Stimulated activated CD8-positive, alpha-beta memory T cell treated with anti-CD3 and anti-CD28 coated beads, Interleukin-12 subunit alpha, Interleukin-12 subunit beta, amount 100 ng/mL, for 4 hours (primary cell): ENCODE measurements around the gene SH3BP5.
A peak's percentile ranks its signal among the peaks of the same experiment; 100 is the strongest.

Experiments used
- DNase-seq: peaks from one replicate; pipeline ENCODE4 v3.0.0-alpha.2; 2020; ENCODE audit warnings: low read depth

SH3BP5 gene

DNA sequence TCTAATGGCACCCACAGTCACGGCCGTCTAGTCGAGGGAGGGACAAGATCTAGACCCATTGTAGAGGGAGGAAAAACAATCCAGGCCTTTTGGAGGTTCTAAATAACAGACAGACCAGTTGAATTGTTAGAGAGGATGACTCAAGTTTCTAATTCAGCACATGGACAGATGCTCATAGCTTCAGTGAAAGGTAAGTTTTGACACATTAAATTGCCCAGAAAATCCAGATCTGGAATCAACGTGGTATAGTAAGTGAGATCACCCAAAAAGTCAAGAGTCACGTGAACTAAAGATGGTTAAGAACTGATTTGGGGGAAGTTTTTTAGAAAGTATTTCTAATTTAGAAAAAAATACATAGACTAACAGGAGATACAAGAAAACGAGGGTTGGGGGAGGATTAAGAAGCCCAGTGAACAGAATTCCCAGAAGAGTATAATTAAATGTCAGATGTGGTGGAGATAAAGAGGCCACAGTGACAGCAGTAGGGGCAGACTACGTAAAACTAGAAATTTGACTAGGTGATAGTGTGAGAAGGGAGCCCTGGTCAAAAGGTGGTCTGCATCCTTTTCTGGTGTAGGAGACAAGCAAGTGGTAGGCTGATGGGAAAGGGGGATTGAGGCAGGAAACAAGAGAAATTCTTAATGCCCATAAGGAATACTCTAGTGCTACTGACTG, 79.2 kb downstream of the SH3BP5 start:
- DNase-seq = no peak

DNA sequence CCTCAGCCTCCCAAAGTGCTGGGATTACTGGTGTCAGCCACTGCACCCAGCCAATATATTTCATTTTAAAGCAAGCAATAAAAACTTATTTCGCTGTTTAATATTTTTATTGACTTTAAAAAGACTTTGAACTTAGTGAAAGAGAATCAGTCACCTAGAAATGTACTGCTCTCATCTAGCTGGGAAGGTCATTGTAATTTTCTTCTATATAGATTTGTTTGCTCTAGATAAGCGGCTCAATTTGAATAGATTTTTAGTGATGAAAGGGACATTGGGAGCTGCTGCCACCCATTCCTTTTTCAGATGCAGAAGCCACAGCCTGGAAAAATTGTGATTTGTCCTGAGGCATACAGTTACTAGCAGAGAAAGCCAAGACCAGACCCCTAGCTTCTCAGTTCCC, 86.2 kb downstream of the SH3BP5 start:
- DNase-seq = no peak

DNA sequence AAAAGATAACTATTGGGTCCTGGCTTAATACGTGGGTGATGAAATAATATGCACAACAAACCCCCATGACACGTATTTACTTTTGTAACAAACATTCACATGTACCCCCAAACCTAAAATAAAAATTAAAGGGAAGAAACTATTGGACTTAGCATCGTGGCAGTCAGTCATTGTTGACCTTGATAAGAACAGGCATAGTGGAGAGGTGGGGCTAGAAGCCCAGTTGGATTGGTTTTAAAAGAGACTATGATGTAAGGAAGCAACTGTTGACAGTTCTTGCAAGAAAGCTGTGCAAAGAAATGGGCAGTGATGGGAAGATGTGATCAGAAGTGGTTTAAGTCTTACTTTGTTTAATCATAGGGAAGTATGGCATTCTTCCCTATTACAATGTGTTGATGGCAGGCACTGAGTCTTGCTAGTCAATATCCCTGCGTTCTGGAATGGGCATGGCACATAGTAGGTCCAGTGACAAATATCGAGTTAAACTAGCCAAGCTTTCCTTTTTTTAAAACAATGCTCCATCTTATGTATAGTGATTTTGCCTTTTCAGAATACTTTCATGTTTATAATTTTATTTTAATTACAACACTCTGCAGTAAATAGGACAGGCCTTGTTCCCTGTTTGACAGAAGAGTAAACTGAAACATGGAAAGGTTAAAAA, 88.4 kb downstream of the SH3BP5 start:
- DNase-seq = no peak

DNA sequence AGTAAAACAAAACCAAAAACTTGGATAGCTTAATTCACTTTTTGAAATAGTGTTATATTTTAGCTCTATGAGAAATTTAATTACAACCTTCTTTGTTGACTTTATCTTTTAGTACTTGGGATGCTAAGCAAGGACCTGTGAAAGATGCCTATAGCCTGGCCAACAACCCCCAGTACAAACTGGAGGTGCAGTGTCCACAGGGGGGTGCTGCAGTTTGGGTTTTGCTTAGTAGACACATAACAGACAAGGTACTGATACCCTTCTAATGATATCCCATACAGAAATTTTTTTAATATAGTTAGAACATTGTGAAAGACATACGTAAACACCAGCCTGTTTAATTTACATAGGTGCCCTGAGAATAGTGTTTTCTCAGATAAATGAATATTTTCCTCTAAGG, 91.0 kb downstream of the SH3BP5 start:
- no peak for DNase-seq

DNA sequence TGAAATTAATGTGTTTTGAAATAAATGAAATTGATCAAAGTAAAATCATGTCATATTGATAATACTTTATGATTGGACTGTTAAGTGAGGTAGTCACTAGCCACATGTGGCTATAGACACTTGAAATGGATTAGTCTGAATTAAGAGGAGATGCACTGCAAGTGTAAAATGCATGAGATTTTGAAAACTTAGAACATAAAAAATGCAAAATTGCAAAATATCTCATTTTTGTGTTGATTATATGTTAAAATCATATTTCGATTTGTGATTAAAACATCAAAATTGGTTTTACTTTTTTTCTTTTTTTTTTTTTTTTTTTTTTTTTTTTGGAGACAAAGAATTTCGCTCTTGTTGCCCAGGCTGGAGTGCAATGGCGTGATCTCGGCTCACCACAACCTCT, 103.1 kb downstream of the SH3BP5 start:
- DNase-seq = no peak

DNA sequence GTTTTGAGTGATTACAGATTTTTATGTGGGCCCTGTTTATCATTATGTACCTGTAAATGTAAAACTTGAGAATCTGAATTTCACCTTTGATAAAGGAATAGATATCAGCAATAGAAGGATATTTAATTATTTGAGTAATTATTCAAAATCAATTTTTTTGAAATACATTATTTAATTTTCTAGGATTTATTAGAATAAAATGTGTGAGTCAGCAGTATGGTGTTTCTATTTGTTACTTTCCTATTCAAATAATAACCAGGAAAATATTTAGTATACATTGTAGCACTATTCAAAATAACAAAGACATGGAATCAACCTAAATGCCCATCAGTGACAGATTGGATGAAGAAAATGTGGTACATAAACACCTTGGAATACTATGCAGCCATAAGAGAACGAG, 104.2 kb downstream of the SH3BP5 start:
- DNase-seq = no peak

DNA sequence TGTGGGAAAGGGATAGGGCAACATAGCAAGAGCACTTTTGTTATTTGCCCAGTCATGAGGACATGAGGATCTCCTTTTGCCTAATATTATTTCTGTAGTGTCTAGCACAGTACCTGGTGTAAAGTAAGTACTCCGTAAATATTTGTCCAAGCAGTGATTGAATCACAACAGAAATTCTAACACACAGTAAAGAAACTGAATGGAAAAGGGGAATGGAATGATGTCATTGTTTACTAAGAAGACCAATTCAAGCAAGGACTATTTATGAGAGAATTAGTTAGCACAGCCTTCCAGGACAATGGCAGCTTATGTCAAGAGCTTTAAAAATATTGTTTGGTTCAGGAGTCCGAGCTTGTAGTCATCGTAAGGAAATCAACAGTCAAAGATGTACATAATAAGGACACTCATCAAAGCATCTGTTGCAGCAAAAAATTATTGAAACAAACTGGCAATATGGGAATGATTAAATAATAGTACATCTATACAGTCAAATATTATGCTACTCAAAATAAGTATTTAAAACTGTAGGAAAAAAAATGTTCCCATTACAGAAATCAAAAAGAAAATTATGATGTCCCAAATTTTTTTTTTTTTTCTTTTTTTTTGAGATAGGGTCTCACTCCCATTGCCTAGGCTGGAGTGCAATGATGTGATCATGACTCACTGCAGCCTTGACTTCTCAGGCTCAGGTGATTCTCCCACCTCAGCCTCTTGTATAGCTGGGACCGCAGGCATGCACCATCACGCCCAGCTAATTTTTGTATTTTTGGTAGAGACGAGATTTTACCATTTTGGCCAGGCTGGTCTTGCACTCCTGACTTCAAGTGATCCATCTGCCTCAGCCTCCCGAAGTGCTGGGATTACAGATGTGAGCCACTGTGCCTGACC, 108.5 kb downstream of the SH3BP5 start:
- no peak for DNase-seq

DNA sequence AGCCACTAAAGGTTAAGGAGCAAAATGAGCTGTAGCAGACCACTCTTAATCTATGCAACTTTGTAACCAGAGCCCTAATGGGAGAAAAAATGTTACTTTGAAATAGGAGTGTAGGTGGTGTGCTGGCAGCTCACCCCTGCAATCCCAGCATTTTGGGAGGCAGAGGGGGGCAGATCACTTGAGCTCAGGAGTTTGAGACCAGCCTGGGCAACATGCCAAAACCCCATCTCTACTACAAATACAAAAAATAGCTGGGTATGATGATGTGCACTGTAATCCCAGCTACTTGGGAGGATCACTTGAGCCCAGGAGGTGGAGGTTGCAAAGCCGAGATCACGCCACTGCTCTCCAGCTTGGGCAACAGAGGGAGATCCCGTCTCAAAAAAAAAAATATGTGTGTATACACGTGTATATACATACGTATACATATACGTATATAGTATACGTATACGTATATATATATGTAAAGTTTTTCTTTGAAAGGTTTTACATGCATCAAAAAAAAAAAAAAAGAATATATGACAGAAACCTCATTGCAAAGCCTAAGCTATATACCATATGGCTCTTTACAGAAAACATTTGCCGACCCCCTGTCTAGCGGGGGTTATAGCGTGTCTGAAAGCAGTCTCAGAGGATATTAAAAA, 110.7 kb downstream of the SH3BP5 start:
- DNase-seq = no peak

DNA sequence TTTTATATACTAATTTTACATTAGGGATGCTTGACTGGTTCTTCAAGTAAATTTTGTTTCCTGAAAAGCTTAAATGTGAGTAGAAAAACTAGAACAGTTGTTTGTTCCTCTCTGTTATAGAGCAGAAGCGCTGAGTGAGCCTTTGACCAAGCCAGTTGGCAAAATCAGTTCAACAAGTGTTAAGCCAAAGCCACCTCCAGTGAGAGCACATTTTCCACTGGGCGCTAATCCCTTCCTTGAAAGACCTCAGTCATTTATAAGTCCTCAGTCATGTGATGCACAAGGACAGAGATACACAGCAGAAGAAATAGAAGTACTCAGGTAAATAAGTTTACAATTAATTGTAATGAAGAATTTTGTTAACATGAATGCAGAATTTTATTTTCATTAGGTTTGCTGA, 111.7 kb downstream of the SH3BP5 start:
- DNase-seq = no peak

DNA sequence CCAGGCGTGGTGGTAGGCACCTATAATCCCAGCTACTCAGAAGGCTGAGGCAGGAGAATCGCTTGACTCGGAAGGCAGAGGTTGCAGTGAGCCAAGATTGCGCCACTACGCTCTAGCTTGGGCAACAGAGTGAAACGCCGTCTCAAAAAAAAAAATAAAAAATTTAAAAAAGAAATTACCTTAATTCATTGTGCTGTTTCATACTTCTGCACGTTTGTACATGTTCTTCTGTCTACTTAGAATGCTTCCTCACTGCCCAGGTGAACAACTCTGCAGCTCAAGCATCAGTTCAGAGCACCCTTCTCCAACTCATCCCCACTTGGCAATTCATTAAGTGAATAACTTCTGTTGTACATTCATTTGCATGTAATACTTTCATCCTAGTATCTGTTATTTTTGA, 112.3 kb downstream of the SH3BP5 start:
- DNase-seq = no peak

DNA sequence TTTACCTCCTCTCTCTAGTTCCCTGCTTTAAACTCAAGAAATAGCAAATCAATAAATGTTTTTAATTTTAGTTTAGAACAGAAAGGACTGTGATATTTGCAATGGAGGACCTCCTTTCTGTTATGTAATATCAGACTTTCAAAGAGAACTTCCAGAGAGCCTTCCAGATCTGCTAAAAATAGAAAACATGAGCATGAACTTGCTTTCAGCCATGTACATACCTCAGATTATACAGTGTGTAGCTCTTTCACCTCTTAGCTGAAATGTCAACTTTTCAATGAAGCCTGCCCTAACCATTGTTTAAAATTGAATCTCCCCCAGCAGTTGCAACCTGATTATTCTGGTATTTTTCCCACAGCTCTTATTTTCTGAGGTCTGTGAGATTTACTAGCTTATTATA, 113.7 kb downstream of the SH3BP5 start:
- DNase-seq = no peak

DNA sequence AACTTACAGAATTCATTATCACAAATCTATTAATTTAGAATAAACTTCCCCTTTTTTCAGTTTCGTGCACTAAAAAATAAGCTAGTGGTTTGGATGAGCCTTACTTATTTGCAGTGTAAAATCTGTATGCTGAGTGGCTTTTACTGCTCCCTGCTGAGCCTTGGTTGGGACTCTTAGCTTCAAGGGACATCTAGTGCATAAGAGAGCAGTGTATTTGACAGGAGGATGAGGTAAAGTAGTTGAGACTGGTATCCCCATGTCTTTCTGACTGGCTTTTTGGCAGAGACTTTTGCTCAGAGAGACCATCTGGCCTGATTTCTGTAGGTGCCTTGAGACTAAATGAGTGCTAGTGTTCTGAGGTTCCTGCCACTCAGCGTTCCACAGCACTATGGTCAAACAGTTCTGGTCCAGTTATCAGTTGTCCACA, 114.5 kb downstream of the SH3BP5 start:
- no peak for DNase-seq

DNA sequence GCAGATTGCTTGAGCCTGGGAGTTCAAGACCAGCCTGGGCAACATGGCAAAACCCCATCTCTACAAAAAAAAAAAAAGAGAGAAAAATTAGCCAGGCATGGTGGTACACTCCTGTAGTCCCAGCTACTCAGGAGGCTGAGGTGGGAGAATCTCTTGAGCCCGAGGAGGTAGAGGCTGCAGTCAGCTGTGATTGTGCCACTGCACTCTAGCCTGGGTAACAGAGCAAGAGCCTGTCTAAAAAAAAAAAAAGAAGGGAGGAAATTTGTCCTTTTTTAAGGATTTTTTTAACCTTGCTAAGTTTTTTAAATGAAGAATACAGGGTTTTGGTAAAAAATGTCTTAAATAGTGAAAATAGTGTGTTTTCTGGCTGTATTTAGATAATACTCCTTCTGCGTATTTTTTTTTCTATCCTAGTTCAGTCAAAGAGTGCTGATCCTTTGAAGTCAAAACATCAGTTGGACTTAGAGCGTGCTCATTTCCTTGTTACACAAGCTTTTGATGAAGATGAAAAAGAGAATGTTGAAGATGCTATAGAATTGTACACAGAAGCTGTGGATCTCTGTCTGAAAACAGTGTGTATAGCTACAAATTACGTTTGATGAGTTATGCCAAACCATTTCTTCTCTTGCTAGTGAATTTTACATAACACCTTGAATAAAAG, 115.2 kb downstream of the SH3BP5 start:
- no peak for DNase-seq

DNA sequence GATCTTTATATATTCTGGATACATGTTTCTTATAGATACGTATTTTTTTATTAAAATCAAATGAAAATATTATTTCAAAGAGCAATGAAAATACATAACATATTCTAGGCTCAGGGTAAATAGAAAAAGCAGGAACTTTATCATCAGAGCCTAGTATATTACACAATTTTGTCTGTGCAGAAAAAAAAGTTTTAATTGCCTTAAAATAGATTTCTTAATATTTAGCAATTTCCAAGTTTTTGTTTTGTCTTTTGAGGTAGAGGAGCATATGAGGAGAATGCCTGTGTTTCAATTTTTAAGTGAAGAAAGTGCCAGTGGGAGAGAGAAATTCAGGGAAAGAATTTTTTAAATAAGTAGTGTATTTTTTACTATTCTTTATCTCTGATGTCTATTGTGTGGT, 115.9 kb downstream of the SH3BP5 start:
- DNase-seq = no peak

DNA sequence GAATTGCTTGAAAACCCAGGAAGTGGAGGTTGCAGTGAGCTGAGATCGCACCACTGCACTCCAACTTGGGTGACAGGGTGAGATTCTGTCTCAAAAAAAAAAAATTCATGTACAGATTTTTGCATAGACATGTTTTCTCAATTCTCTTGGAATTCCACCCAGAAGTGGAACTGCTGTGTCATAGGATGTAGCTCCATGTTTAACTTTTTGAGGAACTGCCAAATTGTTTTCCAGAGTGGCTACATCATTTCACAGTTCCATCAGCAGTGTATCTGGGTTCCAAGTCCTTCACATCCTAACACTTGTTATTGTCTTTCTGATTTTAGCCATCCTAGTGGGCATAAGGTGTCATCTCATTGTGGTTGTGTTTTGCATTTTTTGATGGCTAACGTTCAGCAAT, 116.4 kb downstream of the SH3BP5 start:
- DNase-seq = no peak

DNA sequence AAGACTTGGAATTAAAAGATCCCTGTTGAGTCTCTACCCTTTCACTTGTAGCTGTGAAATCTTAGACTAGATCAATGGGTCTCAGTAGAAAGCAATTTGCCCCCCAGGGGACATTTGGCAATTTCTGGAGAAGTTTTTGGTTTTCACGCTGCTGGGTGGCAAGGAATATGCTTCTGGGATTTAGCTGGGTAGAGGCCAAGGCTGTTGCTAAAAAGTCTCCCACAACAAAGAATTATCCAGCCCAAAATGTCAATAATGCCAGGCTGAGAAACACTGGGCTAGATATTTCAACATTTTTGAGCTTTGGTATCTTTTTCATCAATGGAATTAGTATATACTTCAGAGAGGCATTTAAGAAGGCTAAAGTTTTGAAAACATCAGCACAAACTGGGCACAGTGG, 117.6 kb downstream of the SH3BP5 start:
- no peak for DNase-seq

DNA sequence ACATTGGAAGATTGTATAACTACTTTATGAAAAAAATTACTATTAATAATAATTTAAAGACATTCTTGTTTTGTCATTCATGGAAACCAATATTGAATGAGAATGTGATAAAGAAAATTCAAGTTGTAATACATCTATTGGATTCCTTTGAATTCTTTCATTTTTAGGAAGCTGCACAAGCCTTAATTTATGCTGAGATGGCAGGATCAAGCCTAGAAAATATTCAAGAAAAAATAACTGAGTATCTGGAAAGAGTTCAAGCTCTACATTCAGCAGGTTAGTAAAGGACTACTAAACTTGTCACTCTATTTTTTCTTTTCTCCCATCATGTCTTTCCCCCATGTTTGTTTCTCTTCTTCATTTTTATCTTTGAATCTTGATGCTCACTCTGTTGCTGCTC, 120.4 kb downstream of the SH3BP5 start:
- DNase-seq = no peak

DNA sequence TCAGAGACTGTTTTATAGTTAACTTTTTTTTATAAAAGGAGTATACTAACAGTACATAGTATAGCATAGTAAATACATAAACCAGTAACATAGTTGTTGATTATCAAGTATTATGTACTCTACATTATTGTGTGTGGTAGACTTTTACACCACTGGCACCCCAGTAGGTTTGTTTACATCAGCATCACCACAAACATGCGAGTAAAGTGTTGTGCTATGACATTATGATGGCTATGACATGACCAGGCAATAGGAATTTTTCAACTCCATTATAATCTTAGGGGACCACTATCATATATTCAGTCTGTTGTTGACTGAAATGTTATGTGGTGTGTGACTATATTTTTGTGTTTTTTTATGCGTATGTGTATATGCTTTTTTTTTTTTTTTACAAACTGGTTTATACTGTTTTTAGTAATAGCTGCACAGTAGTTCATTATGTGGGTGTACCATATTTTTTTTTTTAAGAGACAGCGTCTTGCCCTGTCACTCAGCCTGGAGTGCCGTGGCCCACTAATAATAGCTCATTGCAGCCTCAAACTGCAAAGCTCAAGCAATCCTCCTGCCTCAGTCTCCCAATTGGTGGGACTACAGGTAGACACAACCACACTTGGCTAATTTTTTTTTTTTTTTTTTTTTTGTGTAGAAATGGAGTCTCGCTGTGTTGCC, 124.4 kb downstream of the SH3BP5 start:
- DNase-seq = no peak

DNA sequence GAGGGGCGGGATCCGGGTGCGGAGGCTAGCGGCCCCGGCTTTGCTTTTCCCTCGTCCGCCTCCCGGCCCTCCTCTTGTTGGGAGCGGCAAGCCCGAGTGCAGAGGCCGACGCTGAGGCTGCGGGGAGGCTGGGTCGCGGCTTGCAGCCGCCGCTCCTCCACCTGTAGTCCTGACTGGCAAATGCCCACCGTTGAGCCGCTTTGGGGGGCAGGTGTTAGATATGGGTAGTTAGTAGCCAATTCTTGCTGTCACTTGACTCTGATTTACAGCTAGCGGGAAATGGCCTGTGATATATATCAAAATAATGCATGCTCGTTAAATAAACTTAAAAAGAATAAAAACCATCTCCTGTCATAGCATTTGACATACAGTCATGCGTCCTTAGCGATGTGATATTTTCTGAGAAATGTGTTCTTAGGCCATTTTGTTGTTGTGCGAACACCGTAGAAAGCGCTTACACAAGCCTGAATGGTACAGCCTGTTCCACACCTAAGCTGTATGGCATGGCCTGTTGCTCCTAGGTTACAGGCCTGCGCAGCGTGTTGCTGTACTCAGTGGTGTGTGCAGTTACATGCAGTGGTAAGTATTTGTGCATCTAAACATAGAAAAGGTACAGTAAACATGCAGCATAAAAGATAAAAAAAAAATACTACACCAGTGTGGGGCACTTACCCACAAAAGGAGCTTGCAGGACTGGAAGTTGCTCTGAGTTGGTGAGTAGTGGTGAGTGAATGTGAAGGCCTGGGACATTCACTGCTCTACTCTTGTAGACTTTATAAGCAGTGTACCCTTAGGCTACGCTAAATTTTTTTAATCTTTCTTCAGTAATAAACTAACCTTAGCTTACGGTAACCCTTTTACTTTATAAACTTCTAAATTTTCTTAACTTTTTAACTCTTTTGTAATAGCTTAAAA, 125.5 kb downstream of the SH3BP5 start:
- no peak for DNase-seq

DNA sequence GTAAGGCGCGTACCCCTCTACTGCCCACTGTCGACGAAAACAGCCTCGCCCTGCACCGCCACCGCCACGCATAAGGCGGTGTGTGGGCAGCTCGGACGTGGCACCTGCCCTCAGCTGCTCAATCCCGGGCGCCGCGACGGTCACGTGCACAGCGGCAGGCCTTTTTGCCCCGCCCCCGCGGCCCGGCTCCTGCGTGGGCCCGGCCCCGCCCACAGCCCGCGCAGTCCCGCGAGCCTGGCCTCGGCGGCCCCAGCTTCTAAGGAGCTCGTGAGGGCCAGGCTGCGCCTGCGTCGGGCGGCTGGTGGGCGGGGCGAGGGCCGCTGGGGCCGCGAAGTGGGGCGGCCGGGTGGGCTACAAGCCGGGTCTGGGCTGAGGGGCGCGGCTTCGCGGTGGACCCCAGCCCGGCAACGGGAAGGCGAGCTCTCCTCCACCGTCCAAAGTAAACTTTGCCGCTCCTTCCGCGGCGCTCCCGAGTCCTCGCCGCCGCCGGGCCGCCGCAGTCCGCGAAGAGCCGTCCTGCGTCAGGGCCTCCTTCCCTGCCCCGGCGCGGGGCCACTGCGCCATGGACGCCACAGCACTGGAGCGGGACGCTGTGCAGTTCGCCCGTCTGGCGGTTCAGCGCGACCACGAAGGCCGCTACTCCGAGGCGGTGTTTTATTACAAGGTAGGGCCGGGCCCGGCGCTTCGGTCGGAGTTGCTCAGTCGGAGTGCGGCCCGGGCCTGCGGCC, 126.3 kb downstream of the SH3BP5 start, which contains the start of gene CAPN7:
TSS of gene CAPN7 (plus strand) at position 313 of the 728 bp plus-strand sequence. CDS start at position 563, 250 bp downstream.
- peak; percentile 94 for DNase-seq
